GM12801 (cell line): ENCODE measurements around the gene ROR2.

Experiments used
- TF ChIP-seq, protein P1 (sequence below): IDR thresholded peaks from one replicate; pipeline ENCODE4 v1.5.1; 2011; ENCODE audit warnings: control low read depth; ENCODE audit not compliant: insufficient read length; ENCODE audit errors: extremely low read depth

ROR2 gene

DNA sequence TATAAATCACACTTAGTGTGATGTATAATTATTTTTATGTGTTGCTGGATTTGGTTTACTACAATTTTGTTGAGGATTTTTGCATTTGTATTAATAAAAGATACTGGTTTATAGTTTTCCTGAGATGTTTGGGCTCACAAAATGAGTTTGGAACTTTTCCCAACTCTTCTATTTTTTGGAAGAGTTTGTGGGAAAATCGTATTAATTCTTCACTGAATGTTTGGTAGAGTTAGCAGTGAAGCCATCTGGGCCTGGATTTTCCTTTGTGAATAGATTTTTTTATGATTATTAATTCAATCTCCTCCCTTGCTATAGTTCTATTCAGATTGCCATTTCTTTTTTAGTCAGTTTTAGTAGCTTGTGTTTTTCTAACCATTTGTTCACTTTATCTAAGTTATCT is 324.7 kb downstream of the ROR2 start:
- TF ChIP-seq, protein P1, sequence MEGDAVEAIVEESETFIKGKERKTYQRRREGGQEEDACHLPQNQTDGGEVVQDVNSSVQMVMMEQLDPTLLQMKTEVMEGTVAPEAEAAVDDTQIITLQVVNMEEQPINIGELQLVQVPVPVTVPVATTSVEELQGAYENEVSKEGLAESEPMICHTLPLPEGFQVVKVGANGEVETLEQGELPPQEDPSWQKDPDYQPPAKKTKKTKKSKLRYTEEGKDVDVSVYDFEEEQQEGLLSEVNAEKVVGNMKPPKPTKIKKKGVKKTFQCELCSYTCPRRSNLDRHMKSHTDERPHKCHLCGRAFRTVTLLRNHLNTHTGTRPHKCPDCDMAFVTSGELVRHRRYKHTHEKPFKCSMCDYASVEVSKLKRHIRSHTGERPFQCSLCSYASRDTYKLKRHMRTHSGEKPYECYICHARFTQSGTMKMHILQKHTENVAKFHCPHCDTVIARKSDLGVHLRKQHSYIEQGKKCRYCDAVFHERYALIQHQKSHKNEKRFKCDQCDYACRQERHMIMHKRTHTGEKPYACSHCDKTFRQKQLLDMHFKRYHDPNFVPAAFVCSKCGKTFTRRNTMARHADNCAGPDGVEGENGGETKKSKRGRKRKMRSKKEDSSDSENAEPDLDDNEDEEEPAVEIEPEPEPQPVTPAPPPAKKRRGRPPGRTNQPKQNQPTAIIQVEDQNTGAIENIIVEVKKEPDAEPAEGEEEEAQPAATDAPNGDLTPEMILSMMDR: no peak

DNA sequence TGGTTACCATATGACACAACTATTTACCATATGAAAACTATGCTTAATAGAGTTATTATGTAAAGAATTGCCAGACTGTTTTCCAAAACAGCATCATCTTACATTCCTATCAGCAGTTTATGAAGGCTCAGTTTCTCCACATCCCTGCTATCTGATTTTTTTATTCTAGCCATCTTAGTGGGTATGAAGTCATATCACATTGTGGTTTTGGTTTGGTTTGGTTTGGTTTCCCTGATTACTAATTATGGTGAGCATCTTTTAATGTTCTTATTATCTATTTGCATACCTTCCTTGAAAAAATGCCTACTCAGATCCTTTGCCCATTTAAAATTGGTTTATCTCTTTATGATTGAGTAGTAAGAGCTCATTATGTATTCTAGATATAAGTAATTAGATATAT is 327.0 kb downstream of the ROR2 start:
- TF ChIP-seq, protein P1: no peak

DNA sequence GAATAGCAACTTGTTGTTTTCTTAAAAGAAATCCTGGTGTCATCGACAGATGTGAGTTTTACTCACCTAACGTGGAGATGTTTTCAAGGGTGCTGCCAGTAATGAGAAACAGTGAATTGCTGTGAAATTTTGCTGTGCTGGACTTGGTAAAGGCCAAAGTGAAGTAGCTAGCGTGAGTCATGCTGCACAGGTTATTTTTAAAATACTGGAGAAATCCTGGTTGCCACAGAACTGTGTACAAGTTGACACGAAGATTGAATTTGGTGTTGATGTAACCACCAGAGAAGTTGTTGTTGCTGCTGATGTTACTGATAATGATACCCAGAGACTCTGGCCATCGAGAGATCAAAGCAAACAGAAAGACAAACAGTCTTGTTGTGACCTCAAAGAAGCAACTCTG is 338.4 kb downstream of the ROR2 start:
- TF ChIP-seq, protein P1: no peak

DNA sequence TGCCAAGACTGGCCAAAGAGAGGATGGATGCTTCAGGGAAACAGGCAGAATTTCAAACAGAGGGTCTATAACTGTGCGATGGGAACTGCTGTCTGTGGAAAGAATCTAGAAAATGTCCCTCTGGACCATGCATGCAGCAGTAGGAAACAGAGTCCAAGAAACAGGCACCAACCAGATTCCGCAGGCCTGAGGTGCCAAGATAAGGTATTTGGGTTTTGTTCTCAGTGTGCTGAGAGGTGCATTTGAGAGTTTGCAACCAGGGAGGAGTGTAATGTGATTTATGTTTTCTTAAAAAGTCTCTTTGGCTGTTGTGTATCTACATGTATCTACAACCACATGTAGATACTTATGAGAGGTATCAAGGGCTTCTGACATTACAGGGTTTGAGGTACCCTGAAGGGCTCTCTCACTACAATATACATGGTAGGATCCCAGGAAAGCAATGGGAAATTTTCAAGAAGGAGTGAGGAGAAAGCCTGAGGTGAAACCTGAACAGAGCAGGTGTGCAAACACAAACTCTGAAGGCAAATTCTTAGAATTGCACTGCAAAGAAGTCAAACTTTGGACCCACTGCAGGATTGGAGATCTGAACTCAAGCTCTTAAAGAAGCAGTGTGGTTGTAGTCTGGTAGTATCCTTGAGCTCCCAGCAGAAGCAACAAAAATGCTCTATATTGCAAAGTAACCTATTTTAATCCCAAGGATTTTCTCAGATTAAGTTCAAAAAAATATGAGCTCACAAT is 343.6 kb downstream of the ROR2 start:
- TF ChIP-seq, protein P1: no peak

DNA sequence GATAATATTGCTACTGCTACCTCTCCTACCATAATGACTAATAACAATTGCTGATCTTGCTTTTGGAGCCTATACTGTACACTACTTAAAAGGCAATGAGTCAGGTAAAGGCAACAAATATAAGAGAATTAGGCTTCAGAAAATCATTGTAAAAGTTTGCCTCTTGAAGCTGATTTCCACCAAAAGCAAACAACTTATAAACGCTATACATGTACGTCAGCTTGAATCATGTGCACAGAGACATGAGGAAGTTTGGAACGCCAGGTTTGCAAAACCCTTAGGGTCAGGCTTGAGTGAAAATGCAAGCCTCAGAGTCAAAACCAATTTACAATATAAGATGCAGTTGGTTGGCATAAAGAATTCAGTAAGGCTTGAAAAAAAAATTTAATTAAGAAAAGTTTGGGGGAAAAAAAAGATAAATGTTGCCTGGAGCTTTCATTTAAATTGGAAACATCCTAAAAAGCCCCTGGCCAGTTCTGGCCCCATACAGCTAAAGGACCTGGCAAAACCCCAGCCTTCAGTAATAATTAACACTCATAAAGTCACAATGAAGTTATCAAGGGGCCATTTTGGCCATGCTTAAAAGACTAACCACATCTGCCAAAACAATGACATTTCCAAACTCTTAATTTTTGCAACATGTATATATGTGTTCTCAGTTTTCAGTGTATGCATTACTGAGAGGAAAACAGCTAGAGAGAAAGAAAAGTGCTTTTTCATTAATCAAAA is 345.4 kb downstream of the ROR2 start:
- TF ChIP-seq, protein P1: no peak

DNA sequence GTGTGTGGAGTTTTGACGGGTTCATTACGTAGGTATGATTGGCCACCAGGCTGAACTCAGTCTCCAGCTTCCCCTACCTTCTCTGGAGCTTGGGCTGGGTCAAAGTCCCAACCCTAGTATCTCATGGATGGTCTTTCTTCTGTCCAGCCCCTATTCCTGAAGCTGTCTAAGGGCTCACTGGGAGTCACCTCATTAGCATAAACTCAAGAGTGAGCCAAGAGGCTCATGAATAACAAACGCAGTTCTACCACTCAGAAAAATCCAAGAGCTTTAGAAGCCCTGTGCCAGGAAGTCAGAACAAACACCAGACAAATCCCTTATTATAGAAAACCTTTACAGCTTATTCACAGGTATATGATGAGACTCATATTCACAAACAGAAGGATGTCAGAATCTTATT is 346.1 kb downstream of the ROR2 start:
- TF ChIP-seq, protein P1: no peak

DNA sequence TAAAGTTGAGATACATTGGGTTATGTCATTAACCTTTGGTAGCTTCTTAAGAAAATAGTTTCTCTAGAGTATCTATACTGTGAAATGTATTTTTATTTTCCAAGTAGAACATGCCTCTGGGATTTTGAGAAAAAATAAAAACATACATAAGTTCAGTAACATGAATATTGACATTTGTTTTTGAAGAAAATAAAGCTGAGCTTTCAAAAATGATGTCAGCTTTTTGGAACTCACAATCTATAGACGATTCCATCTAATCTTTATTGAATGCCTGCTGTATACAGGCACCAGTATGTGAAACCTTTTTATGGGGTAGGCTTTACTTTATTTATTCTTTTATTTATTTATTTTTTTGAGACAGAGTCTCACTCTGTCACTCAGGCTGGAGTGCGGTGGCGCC is 350.5 kb downstream of the ROR2 start:
- TF ChIP-seq, protein P1: no peak
